Activated CD4-positive, alpha-beta T cell treated with anti-CD3 and anti-CD28 coated beads for 36 hours (primary cell): ENCODE data around the gene COP1. TPM values are rescaled to one million over a fixed set of nuclear protein-coding genes. Genes with fewer than 3 reads are reported as not detected.

Source experiments
- ATAC-seq: fragments of 200-7000 bp; cut with Tn5 transposase; one replicate; pipeline ENCODE4 v1.10.0; 2021; ENCODE audit warnings: mild to moderate bottlenecking, moderate library complexity
- CTCF ChIA-PET: fragments of 350-600 bp; sonication (Branson Sonifier 250); formaldehyde crosslinking; loops from one replicate; lab custom pipeline; 2021; ENCODE audit warnings: antibody characterized with exemption; lab: Charles Lee
- POLR2A ChIA-PET: fragments of 350-600 bp; sonication (Branson Sonifier 250); formaldehyde crosslinking; loops from one replicate; lab custom pipeline; 2021; ENCODE audit warnings: antibody characterized with exemption, inconsistent platforms; lab: Charles Lee
- DNase-seq: peaks from one replicate; pipeline ENCODE4 v3.0.0-alpha.2; 2020
- H3K27ac Mint-ChIP-seq: one replicate; pipeline ENCODE4 v1.8.0; 2021; ENCODE audit warnings: mixed read lengths
- H3K27me3 Mint-ChIP-seq: one replicate; pipeline ENCODE4 v1.8.0; 2021; ENCODE audit warnings: mixed read lengths
- H3K36me3 Mint-ChIP-seq: one replicate; pipeline ENCODE4 v1.8.0; 2021; ENCODE audit warnings: low read depth, mixed read lengths
- H3K4me1 Mint-ChIP-seq: one replicate; pipeline ENCODE4 v1.8.0; 2021; ENCODE audit warnings: mixed read lengths
- H3K4me3 Mint-ChIP-seq: one replicate; pipeline ENCODE4 v1.8.0; 2021; ENCODE audit warnings: mild to moderate bottlenecking, moderate library complexity, mixed read lengths
- H3K9me3 Mint-ChIP-seq: one replicate; pipeline ENCODE4 v1.8.0; 2021; ENCODE audit warnings: low read depth, mixed read lengths
- intact Hi-C, 2 experiments: fragments of 100-400 bp; cut with DNase I in 1 of 2; cut with micrococcal nuclease in 1 of 2; formaldehyde crosslinking; loops; one replicate each; pipeline versions ENCODE4 v1.14.2 to v1.15.1; 2022 to 2024; cut with DNase I, micrococcal nuclease
- total RNA-seq, 2 experiments: library from RNA; stranded (reverse); gene quantifications; one replicate each; pipeline ENCODE4 v1.2.3, GENCODE V29; 2021

COP1 gene
- total RNA-seq, 2 experiments from 2014 or later, result 38.7 to 43.4 TPM

- Mint-ChIP-seq H3K36me3 (peaks cover 23% of the 10 kb centered on the region), H3K27me3 (no peaks in the 10 kb centered on the region), H3K27ac (no peak overlapping the region), H3K9me3 (no peaks in the 10 kb centered on the region), H3K4me3 (no peak overlapping the region), H3K4me1 (no peaks in the 10 kb centered on the region)
- intact Hi-C loops, result no loop called here
- DNase-seq (no peak), ATAC-seq (no peak)
- CTCF ChIA-PET, result no interaction called here
- POLR2A ChIA-PET, result no interaction called here
Measured at GRCh38 chr1:175963740-175964139, 243.3 kb downstream of the COP1 start.

DNA sequence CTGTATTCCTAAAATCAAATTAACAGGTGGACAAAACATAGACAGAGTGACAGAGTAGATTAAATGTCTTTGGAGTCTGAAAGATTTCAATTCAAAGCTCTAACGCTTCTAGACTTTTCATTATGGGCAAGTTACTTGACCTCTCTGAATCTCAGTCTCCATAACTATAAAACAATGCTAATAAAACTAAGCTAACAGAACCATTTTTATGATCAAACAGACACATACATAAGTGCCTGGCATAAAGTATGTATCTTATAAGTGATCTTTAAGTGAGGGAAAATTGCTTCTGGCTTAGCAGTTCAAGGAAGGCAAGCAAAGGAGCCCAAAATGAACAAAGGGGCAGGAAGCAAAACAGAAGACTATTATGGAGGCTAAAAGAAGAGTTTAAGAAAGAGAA lies 246.9 kb downstream of the COP1 start:
- H3K27me3 Mint-ChIP-seq, result no peaks in the 10 kb centered on the region
- no peak overlapping the region for H3K27ac Mint-ChIP-seq
- DNase-seq, result no peak
- no peak for ATAC-seq
- no peaks in the 10 kb centered on the region for H3K4me1 Mint-ChIP-seq
- POLR2A ChIA-PET, result no interaction called here
- CTCF ChIA-PET, result interaction anchor here (0.6 kb wide), 1 partner anchor 215 kb away, joined by 3 read pairs; no protein-coding TSS in a partner anchor
- intact Hi-C loops, result no loop called here
- H3K9me3 Mint-ChIP-seq, result no peaks in the 10 kb centered on the region
- no peak overlapping the region for H3K4me3 Mint-ChIP-seq
- H3K36me3 Mint-ChIP-seq, result peaks cover 33% of the 10 kb centered on the region

DNA sequence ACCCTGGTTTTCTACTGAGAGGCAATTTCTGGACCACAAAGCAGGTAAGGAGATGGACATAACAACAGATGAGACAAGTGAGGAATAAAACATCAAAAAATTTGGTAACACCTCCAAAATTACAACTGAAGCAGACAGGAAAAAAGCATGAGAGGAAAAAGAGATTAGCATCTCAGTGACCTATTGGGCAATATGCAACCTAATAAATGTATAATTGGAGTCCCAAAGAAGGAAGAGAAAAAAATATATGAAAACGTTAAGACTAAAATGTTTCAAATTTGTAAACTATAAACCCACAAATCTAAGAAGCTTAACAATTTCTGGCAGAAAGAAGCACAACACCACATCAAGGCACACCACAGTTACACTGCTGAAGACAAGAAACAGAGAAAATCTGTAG lies 255.5 kb downstream of the COP1 start:
- intact Hi-C loops, result no loop called here
- ChIA-PET CTCF (no interaction called here), POLR2A (no interaction called here)
- ATAC-seq (no peak), DNase-seq (no peak)
- Mint-ChIP-seq H3K4me1 (no peaks in the 10 kb centered on the region), H3K4me3 (no peak overlapping the region), H3K27ac (no peak overlapping the region), H3K36me3 (peaks cover 60% of the 10 kb centered on the region), H3K27me3 (no peaks in the 10 kb centered on the region), H3K9me3 (peaks cover 5% of the 10 kb centered on the region)

GRCh38 chr1:175947771-175948170 lies 259.3 kb downstream of the COP1 start:
- POLR2A ChIA-PET, result no interaction called here
- no peak overlapping the region for H3K4me3 Mint-ChIP-seq
- peaks cover 65% of the 10 kb centered on the region for H3K36me3 Mint-ChIP-seq
- H3K4me1 Mint-ChIP-seq, result no peaks in the 10 kb centered on the region
- H3K27ac Mint-ChIP-seq, result no peak overlapping the region
- ATAC-seq (no peak), DNase-seq (no peak)
- CTCF ChIA-PET, result no interaction called here
- H3K27me3 Mint-ChIP-seq, result no peaks in the 10 kb centered on the region
- intact Hi-C loops, result no loop called here
- H3K9me3 Mint-ChIP-seq, result peaks cover 5% of the 10 kb centered on the region

- Mint-ChIP-seq H3K27me3 (no peaks in the 10 kb centered on the region), H3K9me3 (peaks cover 2% of the 10 kb centered on the region), H3K27ac (no peak overlapping the region), H3K4me1 (no peaks in the 10 kb centered on the region), H3K36me3 (peaks cover 78% of the 10 kb centered on the region), H3K4me3 (no peak overlapping the region)
- ChIA-PET CTCF (no interaction called here), POLR2A (interaction anchor here (0.6 kb wide), 1 partner anchor 449 kb away, joined by 4 read pairs; no protein-coding TSS in a partner anchor)
- DNase-seq (no peak), ATAC-seq (no peak)
- intact Hi-C loops, result no loop called here
Measured at GRCh38 chr1:175944591-175944990, 262.5 kb downstream of the COP1 start.

DNA sequence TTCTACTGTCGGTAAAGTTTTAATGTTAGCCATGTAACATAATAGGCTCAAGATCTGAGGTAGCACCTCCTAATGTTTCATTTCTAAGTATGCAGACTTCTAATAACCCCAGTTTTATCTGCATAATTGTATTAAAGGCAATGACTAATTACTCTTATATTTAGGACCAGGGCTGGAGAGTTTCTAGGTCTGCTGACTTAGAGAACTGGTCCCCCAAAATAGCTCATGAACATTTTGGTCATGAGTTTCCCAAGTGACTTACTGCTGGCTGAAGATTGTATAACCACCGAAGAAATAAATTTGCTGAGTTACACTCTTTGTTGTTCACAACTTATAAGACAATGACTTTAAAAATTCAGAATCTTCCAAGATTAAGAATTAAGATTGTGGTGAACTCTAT lies 265.9 kb downstream of the COP1 start:
- intact Hi-C loops, result no loop called here
- Mint-ChIP-seq H3K9me3 (peaks cover 9% of the 10 kb centered on the region), H3K4me3 (no peak overlapping the region), H3K4me1 (no peaks in the 10 kb centered on the region), H3K27me3 (no peaks in the 10 kb centered on the region), H3K27ac (no peak overlapping the region), H3K36me3 (peaks cover 73% of the 10 kb centered on the region)
- no peak for ATAC-seq
- no peak for DNase-seq
- ChIA-PET CTCF (no interaction called here), POLR2A (interaction anchor here (0.7 kb wide), 1 partner anchor 17 kb away, joined by 3 read pairs; no protein-coding TSS in a partner anchor)

DNA sequence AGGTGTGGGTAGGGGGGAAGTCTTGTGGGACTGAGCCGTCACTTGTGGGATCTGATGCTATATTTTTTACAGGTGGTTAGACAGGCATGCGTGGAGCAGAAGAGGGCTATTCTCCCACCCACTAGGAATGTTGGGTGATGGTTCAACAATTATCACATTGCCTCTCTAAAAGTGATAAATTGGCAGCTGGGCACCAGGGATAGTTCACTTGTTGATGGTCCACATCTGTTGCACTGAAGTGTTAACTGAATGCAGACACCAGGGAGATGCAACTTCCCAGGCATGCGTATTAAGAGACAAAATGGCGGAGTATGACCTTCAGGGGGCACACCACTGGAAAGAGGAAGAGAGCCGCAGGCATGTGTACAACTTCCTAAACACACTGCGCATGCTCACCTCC lies 270.4 kb downstream of the COP1 start:
- ATAC-seq, result no peak

DNA sequence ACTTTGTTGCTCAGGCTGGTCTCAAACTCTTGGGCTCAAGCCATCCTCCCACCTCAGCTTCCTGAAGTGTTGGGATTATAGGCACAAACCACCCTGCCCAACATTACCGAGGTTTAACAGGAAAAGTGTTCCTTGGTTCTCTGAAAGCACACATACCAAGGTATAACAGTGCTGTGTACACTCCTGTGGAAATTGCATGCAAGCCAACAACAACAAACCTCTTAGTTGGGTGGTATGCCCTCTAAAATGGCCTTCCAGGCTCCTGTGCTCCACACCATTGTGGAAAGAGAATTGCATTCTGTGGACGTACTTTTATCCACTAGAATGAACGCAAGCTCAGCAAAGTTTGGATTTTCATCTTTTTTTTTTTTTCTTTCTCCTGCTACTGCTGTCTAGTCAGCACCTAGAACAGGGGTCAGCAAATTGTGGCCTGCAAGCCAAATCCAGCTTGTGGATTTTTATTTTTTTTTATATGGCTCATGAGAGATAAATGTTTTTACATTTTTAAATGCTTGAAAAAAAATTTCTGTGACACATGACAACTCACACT lies 271.4 kb downstream of the COP1 start:
- ChIA-PET POLR2A (no interaction called here), CTCF (no interaction called here)
- intact Hi-C loops, result no loop called here
- H3K27me3 Mint-ChIP-seq, result no peaks in the 10 kb centered on the region
- DNase-seq (no peak), ATAC-seq (no peak)
- no peak overlapping the region for H3K4me3 Mint-ChIP-seq
- H3K9me3 Mint-ChIP-seq, result peaks cover 11% of the 10 kb centered on the region
- H3K27ac Mint-ChIP-seq, result no peak overlapping the region
- H3K36me3 Mint-ChIP-seq, result peaks cover 47% of the 10 kb centered on the region
- H3K4me1 Mint-ChIP-seq, result no peaks in the 10 kb centered on the region

More for the DNA sequence above, 270.4 kb downstream of the COP1 start:
- CTCF ChIA-PET, result no interaction called here
- Mint-ChIP-seq H3K4me1 (no peaks in the 10 kb centered on the region), H3K4me3 (no peak overlapping the region), H3K27ac (no peak overlapping the region), H3K27me3 (no peaks in the 10 kb centered on the region), H3K9me3 (peaks cover 9% of the 10 kb centered on the region), H3K36me3 (peaks cover 53% of the 10 kb centered on the region)
- intact Hi-C loops, result no loop called here
- no peak for DNase-seq
- POLR2A ChIA-PET, result interaction anchor here (0.6 kb wide), 1 partner anchor 368 kb away, joined by 4 read pairs; no protein-coding TSS in a partner anchor

DNA sequence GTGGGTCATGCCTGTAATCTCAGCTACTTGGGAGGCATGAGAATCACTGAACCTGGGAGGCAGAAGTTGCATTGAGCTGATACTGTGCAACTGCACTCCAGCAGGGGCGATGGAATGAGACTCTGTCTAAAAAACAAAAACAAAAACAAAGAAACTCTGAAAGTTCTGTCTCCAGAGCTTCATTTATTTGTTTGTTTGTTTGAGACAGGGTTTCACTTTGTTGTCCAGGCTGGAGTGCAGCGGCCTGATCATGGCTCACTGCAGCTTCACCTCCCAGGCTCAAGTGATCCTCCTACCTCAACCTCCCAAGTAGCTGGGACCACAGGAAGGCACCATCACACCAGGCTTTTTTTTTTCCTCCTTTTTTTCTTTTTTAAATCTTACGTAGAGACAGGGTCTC lies 271.9 kb downstream of the COP1 start:
- Mint-ChIP-seq H3K9me3 (peaks cover 11% of the 10 kb centered on the region), H3K27ac (no peak overlapping the region), H3K36me3 (peaks cover 44% of the 10 kb centered on the region), H3K4me1 (no peaks in the 10 kb centered on the region), H3K27me3 (no peaks in the 10 kb centered on the region), H3K4me3 (no peak overlapping the region)
- no peak for DNase-seq
- POLR2A ChIA-PET, result no interaction called here
- no peak for ATAC-seq
- intact Hi-C loops, result no loop called here
- CTCF ChIA-PET, result interaction anchor here (0.6 kb wide), 1 partner anchor 244 kb away, joined by 3 read pairs; no protein-coding TSS in a partner anchor

DNA sequence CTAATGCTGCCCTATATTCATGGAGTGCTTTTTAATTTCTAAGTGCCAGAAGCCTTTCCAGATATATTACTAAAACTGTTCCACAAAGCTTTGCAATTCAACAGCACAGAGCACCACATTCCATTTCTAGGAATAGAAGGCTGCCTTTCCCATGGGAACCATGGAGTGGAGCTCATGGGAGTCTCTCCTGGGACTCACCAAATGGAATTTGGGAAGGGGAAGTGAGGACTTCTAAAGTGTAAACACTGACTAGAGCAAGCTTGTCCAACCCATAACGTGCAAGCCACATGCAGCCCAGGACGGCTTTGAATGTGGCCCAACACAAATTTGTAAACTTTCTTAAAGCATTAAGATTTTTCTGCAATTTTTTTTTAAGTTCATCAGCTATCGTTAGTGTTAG lies 273.3 kb downstream of the COP1 start:
- intact Hi-C loops, result no loop called here
- peaks cover 8% of the 10 kb centered on the region for H3K9me3 Mint-ChIP-seq
- no peak overlapping the region for H3K4me3 Mint-ChIP-seq
- ChIA-PET POLR2A (no interaction called here), CTCF (interaction anchor here (0.8 kb wide), 1 partner anchor 149 kb away, joined by 3 read pairs; no protein-coding TSS in a partner anchor)
- H3K36me3 Mint-ChIP-seq, result peaks cover 36% of the 10 kb centered on the region
- H3K27ac Mint-ChIP-seq, result no peak overlapping the region
- no peaks in the 10 kb centered on the region for H3K27me3 Mint-ChIP-seq
- H3K4me1 Mint-ChIP-seq, result no peaks in the 10 kb centered on the region
- ATAC-seq, result no peak
- no peak for DNase-seq

DNA sequence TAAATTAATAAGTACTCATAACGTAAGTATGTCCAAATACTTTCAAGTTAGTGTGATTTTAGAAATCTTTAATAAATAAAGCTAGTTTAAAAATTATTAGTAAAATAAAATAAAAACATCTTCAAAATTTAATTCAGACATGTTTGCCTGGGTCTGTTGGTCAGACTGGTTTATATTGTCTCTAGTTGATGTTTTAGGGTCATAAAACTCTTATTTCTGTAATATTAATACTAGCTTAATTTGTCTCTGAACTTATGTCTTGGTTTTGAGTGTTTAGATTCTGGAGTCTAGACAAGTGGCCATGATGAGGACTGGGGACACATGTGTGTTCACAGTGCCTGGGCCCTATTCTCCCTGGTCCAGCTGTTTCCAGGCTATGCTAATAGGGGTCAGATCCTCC lies 279.1 kb downstream of the COP1 start:
- intact Hi-C loops, result no loop called here

DNA sequence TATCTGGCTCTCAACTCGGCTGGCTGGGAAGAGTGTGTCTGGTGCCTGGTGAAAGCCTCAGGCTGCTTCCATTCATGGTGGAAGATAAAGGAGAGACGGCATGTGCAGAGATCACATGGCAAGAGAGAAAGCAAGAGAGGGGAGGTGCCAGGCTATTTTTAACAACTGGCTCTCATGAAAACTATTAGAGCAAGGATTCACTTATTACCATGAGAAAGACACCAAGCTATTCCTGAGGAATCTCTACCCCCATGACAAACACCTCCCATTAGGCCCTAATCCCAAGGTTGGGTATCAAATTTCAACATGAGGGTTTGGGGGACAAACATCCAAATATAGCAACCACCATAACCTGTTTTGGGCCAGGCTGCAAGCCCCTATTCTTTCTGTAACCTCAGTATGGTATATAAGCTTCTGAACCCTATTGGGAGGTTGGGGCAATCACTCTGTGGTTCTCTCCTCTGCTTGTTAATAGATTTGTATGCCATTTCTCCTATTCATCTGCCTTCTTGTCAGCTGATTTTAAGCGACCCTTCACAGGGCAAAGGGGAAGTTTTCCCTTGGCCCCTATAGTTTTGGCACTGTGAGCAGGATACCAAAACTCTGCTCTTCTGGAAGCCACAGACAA lies 284.7 kb downstream of the COP1 start:
- ChIA-PET POLR2A (no interaction called here), CTCF (interaction anchor here (1.6 kb wide), 1 partner anchor 11 kb away, joined by 4 read pairs; no protein-coding TSS in a partner anchor)
- peaks cover 29% of the 10 kb centered on the region for H3K36me3 Mint-ChIP-seq
- peaks cover 10% of the 10 kb centered on the region for H3K9me3 Mint-ChIP-seq
- intact Hi-C loops, result no loop called here
- H3K4me3 Mint-ChIP-seq, result no peak overlapping the region
- H3K27me3 Mint-ChIP-seq, result no peaks in the 10 kb centered on the region
- no peak overlapping the region for H3K27ac Mint-ChIP-seq
- no peak for ATAC-seq
- DNase-seq, result no peak
- no peaks in the 10 kb centered on the region for H3K4me1 Mint-ChIP-seq

More for the DNA sequence above, 279.1 kb downstream of the COP1 start:
- ChIA-PET POLR2A (no interaction called here), CTCF (no interaction called here)
- H3K36me3 Mint-ChIP-seq, result peaks cover 33% of the 10 kb centered on the region
- no peak for ATAC-seq
- no peak overlapping the region for H3K4me3 Mint-ChIP-seq
- no peaks in the 10 kb centered on the region for H3K4me1 Mint-ChIP-seq
- peaks cover 15% of the 10 kb centered on the region for H3K9me3 Mint-ChIP-seq
- H3K27me3 Mint-ChIP-seq, result no peaks in the 10 kb centered on the region
- no peak for DNase-seq
- H3K27ac Mint-ChIP-seq, result no peak overlapping the region
